SK-N-SH treated with all-trans-retinoic acid at 6 μM for 48 hours (cell line): ENCODE data around the gene RAN.

Source experiments
- ARNTL ChIP-seq: fragments of 450-650 bp; formaldehyde crosslinking; IDR thresholded peaks from 2 replicates; pipeline ENCODE4 v1.5.0; 2020; ENCODE audit warnings: low read depth, mild to moderate bottlenecking, moderate library complexity, borderline replicate concordance
- ISL1 ChIP-seq: fragments of 250-450 bp; sonication (Bioruptor Pico); IDR thresholded peaks from 2 replicates; pipeline ENCODE4 v2.1.2; 2022; ENCODE audit warnings: mild to moderate bottlenecking, moderate library complexity
- PATZ1 ChIP-seq: fragments of 250-450 bp; sonication (Bioruptor Pico); IDR thresholded peaks from 2 replicates; pipeline ENCODE4 v1.8.0; 2020; ENCODE audit warnings: mild to moderate bottlenecking, moderate library complexity, borderline replicate concordance
- SNAI2 ChIP-seq: fragments of 250-450 bp; sonication (Bioruptor Pico); IDR thresholded peaks from 2 replicates; pipeline ENCODE4 v1.5.0; 2020; ENCODE audit warnings: mild to moderate bottlenecking, moderate library complexity
- ZNF565 ChIP-seq: fragments of 450-650 bp; formaldehyde crosslinking; conservative IDR thresholded peaks from 2 replicates; pipeline ENCODE4 v1.5.0; 2020; ENCODE audit warnings: low read depth, mild to moderate bottlenecking, moderate library complexity
- ZNF70 ChIP-seq: fragments of 450-650 bp; formaldehyde crosslinking; IDR thresholded peaks from 2 replicates; pipeline ENCODE4 v1.5.0; 2020; ENCODE audit warnings: mild to moderate bottlenecking, moderate library complexity

- no peak for TF ChIP-seq SNAI2 (CRISPR knock-in tag)
- TF ChIP-seq ZNF70 (CRISPR knock-in tag), result no peak
- TF ChIP-seq PATZ1 (CRISPR knock-in tag), result no peak
- no peak for TF ChIP-seq ISL1 (CRISPR knock-in tag)
- no peak for TF ChIP-seq ARNTL (CRISPR knock-in tag)
- no peak for TF ChIP-seq ZNF565 (CRISPR knock-in tag)
Observed at GRCh38 chr12:130827432-130827831, 44.4 kb upstream of the RAN start.
